CD4-positive, alpha-beta T cell treated with Interleukin-21 for 1 hour (primary cell): Measurements from ENCODE around the gene FNBP1.
"Not testable (repeated sequence)": the region's sequence is repeated elsewhere in the genome, so short reads cannot be mapped to it uniquely, and the experiment has no call there.

Experiments
- DNase-seq: peaks from one replicate; pipeline ENCODE4 v3.0.0-alpha.2; 2020

FNBP1 gene

GRCh38 chr9:129910628-129911567 is 132.1 kb downstream of the FNBP1 start:
- DNase-seq = no peak

GRCh38 chr9:129909851-129910250 is 133.1 kb downstream of the FNBP1 start:
- no peak for DNase-seq

DNA sequence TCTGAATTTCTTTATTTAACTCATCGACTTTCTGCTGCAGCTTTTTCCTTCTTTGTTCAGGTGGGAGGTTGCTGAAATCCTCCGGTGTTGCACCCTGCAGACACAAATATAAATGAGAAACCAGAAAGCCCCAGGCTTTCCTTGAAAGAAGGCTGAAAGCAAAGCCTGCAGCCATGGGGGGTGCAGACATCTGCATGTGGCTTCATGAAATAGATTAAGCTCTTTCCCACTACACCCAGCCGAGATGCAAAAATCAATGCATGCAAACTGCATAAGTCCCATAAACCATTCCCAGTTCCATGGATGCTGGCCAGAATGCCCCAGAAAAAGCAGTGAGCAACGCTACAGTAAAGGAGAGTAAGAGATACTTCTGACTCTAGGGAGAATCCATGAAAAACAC is 134.1 kb downstream of the FNBP1 start:
- DNase-seq = no peak

DNA sequence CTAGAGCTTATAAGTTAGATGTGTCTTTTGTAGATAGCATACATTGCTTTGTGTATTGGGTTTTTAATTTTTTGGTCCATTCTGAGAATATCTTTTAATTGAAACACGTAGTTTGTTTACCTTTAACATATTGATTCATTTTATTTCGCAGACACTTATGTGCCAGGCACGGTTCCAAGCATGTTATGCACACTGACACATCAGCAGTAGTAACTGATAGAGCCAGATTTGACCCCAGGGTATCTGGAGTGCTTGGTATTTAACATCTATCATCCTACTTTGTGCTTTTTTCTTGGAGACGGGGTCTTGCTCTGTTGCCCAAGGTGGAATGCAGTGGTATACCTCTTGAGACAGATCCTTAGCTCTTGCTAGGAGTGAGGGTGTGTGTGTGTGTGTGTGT is 135.8 kb downstream of the FNBP1 start:
- DNase-seq = no peak

- no peak for DNase-seq
These were observed 136.7 kb downstream of the FNBP1 start for GRCh38 chr9:129906298-129906697.

- no peak for DNase-seq
These were observed 138.3 kb downstream of the FNBP1 start for GRCh38 chr9:129904734-129905133.

- DNase-seq = no peak
These were observed 140.3 kb downstream of the FNBP1 start for GRCh38 chr9:129902740-129903134.

GRCh38 chr9:129901993-129902739 is 140.8 kb downstream of the FNBP1 start:
- no peak for DNase-seq

DNA sequence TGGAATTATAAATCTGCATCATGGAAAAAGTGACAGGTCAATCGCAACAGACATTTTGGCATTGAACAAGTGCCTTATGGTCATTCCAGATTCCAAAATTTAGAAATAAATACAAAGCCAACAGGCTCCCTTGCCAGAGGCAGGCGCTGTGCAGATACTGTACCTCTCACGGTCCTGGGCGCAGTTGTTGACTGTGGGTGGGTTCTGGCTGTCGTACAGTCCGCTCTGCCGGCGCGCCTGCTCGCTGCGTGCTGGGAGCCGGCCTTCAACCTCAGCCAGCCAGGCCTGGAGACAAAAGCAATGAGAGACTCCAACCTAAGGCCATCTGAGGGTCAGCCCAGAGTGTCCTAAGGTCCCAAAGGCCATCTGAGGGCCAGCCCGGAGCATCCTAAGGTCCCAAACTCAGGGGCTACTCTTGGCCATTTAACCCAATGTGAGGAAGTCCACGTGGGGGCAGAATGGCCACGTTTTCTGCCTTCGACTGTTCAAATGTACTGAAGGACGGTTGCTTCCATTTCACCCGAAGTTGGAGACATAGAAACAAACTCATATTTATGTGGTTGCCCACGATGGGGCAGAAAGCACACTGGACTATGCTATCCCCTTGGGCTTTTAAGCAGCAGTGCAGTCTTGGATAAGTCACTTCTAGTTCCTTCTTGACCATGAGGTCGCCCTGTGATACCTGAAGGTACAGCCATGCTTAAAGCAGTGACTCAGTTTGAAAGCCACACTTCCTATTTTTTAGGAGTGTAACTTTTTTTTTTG is 142.5 kb downstream of the FNBP1 start:
- no peak for DNase-seq

GRCh38 chr9:129899620-129900019 is 143.4 kb downstream of the FNBP1 start:
- no peak for DNase-seq

- DNase-seq = no peak
These were observed 144.8 kb downstream of the FNBP1 start for GRCh38 chr9:129898185-129898584.

DNA sequence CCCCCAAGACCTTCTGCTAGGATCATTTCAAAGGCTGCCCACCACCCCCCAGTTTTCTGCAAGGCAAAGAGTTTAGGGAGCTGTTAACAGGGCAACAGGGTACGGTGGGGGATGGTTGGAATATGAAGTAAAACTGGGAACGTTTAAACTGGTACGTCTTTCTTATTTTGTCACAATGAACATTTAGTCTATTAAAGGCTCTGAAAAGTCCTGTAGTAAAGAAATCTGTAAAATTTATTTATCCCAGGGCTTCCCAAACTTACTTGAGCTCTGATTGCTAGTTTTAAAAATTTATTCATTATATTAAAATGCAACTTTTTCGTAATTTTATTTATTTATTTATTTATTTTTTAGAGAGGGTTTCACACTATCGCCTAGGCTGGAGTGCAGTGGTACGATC is 145.7 kb downstream of the FNBP1 start:
- DNase-seq = no peak

- DNase-seq = peak; percentile 58
These were observed 147.4 kb downstream of the FNBP1 start for GRCh38 chr9:129895376-129896268.

- peak; percentile 73 for DNase-seq
These were observed 148.7 kb downstream of the FNBP1 start for GRCh38 chr9:129894120-129894823.

DNA sequence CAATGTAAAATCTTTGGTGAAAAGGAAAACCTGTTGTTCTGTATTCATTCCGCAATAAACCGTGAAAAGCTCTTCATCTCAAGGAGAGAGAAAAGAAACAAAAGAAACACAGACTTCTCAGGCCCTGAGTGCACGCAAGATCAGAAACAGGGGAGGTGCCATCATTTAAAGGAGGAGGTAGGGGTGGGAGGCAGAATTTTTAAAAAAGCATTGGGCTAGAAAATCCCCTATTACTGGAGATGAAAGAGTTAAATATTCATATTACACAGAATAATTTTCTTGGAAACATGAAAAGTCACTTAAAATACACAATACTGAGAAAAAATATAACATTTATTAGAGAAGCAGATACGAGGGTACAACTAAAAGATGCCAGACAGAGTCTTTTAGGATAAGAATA is 151.4 kb downstream of the FNBP1 start:
- DNase-seq = peak; percentile 43

GRCh38 chr9:129890718-129891299 is 152.2 kb downstream of the FNBP1 start:
- DNase-seq = not testable (repeated sequence)

GRCh38 chr9:129889941-129890717 is 152.9 kb downstream of the FNBP1 start:
- peak; percentile 81 for DNase-seq

GRCh38 chr9:129889122-129889940 is 153.7 kb downstream of the FNBP1 start:
- peak; percentile 48 for DNase-seq
